Esophagus mucosa (tissue), 1 donor: ENCODE results near the gene CCDC171. TPM values are rescaled to one million over a fixed set of nuclear protein-coding genes. Genes with fewer than 3 reads are reported as not detected.
"Not testable (repeated sequence)": the region's sequence is repeated elsewhere in the genome, so short reads cannot be mapped to it uniquely, and the experiment has no call there.

Source experiments
- ATAC-seq: fragments of 200-7000 bp; cut with Tn5 transposase; one replicate; pipeline ENCODE4 v1.9.1; 2020
- total RNA-seq: library from RNA; stranded (reverse); gene quantifications from one replicate; pipeline ENCODE4 v1.2.4, GENCODE V29; 2023
- donor health status: DM: yes; HTN: yes; CAD: no.

CCDC171 gene
- total RNA-seq, 1 donor from 2014 or later = 1.4 TPM

DNA sequence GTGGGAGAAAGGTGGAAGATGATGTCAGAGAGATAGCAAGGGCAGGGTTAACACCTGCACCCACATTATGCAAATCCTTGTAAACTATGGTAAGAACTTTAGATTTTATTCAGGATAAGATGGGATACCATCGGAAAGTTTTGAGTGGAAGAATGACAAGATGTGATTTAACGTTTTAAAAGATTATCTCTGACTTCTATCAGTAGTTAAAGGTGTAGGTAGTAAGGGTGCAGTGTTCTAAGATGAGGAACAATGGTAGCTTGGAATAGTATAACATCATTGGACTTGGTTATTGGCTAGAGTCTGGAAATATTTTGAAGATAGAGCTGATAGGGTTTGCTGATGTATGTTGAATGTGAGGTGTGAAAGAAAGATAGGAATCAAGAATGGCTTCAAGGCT is 211.3 kb downstream of the CCDC171 start:
- ATAC-seq = no peak

GRCh38 chr9:15769547-15769946 is 216.7 kb downstream of the CCDC171 start:
- ATAC-seq = no peak

GRCh38 chr9:15778861-15779260 is 226.0 kb downstream of the CCDC171 start:
- ATAC-seq = no peak

DNA sequence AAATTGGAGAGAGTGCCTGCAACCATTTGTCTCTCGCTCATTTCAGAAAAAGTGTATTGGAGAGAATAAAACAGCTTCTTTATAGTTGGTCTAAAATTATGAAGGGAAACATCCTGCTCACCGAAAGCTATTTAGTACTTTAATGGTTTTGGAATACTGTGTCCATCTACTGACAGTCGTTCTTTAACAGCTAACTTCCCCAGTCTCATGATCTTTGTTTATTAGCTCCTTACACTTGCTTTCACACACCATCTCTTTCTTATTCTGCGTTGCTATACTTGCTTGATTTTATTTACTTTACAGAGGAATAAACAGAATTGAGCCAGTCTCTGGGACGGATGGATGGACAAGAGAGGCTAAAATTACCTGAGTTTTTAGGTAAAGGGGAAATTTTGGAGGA is 229.3 kb downstream of the CCDC171 start:
- no peak for ATAC-seq

GRCh38 chr9:15785584-15785983 is 232.7 kb downstream of the CCDC171 start:
- ATAC-seq = no peak

- no peak for ATAC-seq
These were observed 233.8 kb downstream of the CCDC171 start for GRCh38 chr9:15786616-15787015.

DNA sequence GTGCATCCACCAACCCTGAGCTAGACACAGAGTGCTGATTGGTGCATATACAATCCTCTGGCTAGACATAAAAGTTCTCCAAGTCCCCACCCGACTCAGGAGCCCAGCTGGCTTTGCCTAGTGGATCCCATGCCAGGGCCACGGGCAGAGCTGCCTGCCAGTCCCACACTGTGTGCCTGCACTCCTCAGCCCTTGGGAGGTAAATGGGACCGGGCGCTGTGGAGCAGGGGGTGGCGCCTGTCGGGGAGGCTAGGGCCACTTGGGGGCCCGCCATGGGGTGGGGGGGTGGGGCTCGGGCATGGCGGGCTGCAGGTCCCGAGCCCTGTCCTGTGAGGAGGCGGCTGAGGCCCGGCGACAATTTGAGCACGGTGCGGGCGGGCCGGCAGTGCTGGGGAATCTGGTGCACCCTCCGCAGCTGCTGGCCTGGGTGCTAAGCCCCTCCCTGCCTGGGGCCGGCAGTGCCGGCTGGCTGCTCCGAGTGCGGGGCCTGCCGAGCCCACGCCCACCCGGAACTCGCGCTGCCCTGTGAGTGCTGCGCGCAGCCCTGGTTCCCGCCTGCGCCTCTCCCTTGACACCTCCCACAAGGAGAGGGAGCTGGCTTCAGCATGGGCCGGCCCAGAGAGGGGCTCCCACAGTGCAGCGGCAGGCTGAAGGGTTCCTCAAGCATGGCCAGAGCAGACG is 257.5 kb downstream of the CCDC171 start:
- not testable (repeated sequence) for ATAC-seq

GRCh38 chr9:15813076-15813475 is 260.2 kb downstream of the CCDC171 start:
- no peak for ATAC-seq

DNA sequence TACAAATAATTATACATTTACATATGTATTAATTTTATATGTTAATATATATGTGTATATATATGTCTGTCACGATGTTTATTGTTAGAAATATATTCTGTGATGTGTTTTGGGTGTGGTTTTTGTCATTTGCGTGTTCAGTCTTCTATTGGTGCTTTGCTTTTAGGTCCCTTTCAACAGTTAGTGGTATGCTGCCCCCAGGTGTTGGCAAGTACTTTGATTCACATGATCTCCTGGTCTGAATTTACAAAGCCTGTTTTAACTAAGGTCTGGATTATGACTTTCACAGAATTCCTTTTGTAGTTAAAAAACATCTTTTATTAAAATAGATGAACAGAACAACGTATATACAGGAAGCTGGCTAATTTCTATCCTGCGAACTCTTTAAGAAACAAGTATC is 271.5 kb downstream of the CCDC171 start:
- ATAC-seq = no peak

DNA sequence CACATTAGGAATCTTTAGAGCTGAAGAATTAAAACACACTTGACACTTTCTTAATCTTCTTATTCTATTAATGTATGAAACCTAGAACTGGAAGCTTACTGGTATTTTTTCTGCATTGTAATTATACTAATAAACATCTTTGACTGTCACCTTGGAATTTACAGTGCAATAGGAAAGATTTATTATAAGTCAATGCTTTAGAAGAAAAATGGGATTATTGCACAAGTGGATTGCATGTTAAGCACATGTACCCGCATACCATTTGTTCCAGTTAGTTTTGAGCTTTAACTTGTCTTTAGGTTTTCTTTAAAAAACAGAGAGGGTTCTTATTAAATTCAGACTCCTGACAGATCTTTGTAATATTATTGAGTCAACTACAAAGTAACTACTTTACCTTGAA is 278.5 kb downstream of the CCDC171 start:
- no peak for ATAC-seq

DNA sequence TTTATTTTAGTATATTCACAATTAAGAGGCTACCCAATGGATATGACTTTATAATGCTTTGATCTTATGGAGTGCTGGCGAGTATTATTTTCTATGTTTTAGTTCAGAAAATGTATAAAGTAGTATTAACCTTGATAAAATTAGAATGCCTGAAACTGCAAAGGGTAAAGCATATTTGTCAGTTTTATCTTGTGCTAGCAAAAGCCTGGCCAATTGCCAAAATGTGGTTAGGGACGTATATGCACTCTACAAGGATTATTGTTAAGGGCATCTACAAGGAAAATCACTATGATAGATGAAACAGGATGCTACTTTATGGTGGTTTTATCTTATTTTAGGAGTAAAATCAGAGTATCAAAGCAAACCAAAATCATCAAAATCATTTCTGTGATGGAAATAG is 281.7 kb downstream of the CCDC171 start:
- no peak for ATAC-seq

DNA sequence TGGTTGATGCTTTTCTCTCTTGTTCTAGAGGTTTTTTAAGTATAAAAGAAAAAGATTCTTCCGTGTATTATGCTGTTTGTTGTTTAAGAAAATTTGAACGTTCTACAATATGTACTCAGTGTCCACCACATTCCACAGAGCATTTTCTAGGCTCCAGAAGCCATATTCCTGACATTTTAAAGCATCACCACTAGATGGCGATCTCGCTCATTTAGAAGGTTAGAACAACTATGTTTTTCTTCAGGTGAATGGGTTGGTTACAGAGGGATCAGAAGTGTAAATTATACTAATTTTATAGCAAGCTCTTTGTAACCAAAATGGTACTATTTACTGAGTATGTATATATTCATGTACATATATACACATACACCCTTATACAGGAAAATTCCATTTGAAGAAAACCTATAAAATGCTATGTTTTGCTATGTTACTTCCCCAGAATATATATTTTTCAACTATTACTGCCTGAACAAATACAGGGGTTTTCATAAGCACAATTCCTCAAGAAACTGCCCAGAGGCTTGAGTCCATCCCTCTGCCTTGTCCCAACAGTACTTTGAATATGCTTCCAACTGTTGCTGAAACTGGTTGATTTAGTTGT is 284.3 kb downstream of the CCDC171 start:
- no peak for ATAC-seq

DNA sequence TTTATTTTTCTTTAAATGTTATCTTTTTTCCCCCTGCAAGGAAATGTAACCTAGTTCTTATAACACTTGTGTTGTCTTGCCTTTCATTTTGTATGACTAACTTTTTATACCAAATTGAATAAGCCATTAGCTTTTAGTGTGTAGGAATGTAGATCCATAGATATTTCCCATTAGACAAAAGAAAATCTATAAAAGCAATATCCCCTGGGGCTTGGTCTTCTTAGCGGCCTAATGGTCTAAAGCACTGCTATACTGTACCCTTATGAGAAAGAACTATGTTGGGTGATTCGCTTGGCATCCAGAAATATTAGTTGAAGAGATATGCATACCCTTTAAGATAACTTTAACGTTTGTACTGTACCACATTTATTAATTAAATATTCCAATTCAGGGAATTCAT is 289.2 kb downstream of the CCDC171 start:
- ATAC-seq = no peak

DNA sequence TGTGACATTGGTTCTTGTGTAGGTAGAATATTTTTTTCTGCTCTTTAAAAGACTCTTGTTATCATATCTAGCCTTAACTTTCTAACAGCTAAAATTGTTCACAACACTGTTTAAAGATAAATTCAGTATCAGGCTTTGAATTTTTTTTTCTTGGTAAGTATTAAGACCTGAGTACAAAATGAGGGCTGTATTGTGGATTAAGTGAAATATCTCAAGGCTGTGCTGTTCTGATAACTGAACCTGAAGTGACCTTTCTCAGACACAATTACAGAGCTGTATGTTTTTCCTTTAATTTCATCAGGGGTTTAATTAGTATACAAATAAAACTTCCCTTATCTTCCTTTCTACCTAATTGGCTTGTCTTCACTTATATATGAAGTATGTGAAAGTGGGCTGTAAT is 290.5 kb downstream of the CCDC171 start:
- ATAC-seq = no peak

DNA sequence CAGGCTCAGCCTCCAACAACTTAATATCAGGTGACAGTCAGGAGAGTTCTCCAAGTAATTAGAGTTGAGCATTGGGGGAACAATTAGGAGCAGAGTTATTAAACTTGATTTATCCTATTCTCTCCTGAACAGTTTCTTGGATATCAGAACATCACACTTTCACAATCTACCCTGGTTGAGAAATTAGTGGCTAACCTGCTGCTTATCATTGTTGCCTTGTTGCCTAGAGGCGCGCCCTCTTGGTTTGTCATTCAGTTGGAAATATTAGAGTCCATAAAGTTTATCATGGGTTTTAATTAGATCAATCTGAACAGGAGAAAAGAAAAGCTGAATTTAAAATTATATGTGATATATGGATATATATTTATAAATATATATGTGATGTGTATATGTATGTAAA is 291.1 kb downstream of the CCDC171 start:
- ATAC-seq = no peak

- ATAC-seq = no peak
These were observed 293.8 kb downstream of the CCDC171 start for GRCh38 chr9:15846611-15847010.

GRCh38 chr9:15849871-15850270 is 297.0 kb downstream of the CCDC171 start:
- no peak for ATAC-seq

- ATAC-seq = no peak
These were observed 298.9 kb downstream of the CCDC171 start for GRCh38 chr9:15851766-15852165.

GRCh38 chr9:15856591-15856990 is 303.7 kb downstream of the CCDC171 start:
- ATAC-seq = no peak

DNA sequence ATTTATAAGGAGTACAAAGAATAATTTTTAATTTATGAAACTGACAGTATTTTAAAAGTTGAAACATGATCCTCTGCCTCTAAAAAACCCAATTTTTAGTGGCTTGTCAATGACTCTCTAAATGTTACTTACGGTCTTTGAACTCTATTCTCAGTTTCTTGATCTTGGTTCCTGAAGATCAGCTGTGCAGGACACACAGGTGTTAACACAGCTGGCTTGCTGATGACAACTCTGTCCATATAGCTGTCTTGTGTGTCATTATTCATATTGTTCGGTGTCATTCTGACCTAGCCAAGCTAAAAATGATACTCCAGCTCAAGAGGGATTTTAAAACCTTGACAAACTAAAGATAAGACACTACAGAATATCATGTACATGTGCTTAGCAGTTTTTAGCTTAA is 314.5 kb downstream of the CCDC171 start:
- ATAC-seq = no peak

DNA sequence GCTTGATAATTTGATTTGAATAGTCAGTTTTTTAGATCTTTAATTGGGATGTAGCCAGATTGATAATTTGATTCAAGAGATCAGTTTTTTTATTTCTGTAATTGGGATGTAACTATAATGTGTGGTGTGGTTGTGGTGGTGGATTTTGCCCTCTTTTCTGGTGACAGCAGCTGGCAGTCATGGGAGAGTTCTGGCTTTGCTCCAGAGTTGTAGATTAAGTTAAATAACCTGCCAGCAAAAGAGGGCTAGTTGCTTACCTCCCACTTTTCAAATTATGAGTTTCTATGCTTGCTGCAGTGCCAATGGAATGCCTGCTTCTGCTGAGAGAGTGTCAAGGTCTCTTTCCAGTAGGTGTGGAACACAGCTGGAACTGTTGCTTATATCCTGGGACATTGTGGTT is 315.1 kb downstream of the CCDC171 start:
- no peak for ATAC-seq

GRCh38 chr9:15873573-15874177 is 320.8 kb downstream of the CCDC171 start:
- no peak for ATAC-seq

GRCh38 chr9:15882328-15882727 is 329.5 kb downstream of the CCDC171 start:
- ATAC-seq = no peak

DNA sequence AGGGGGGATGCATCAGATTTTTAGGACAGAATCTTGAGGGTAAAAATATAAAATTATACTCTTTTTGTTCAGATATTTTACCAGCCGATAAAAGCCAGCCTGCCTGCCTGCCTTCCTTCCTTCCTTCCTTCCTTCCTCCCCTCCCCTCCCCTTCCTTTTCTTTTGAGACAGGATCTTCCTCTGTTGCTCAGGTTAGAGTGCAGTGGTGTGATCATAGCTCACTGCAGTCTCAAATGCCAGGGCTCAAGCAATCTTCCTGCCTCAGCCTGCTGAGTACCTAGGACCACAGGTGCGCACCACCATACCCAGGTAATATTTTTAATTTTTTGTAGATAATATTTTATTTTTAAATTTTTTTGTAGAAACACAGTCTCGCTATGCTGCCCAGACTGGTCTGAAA is 330.0 kb downstream of the CCDC171 start:
- no peak for ATAC-seq
